GM04504 (cell line): Measurements from ENCODE around the gene GLI3.

Source experiments
- DNase-seq: peaks from one replicate; pipeline ENCODE4 v3.0.0-alpha.2; 2012; ENCODE audit warnings: low read depth

GLI3 gene

GRCh38 chr7:42033480-42033879 is 203.5 kb downstream of the GLI3 start:
- no peak for DNase-seq

GRCh38 chr7:42029405-42029804 is 207.6 kb downstream of the GLI3 start:
- no peak for DNase-seq

- no peak for DNase-seq
Observed at GRCh38 chr7:42027521-42027920, 209.5 kb downstream of the GLI3 start.

GRCh38 chr7:42026622-42027197 is 210.3 kb downstream of the GLI3 start:
- no peak for DNase-seq

- DNase-seq = no peak
Observed at GRCh38 chr7:42025635-42026375, 211.2 kb downstream of the GLI3 start.

GRCh38 chr7:42024537-42024936 is 212.5 kb downstream of the GLI3 start:
- DNase-seq = no peak

- no peak for DNase-seq
Observed at GRCh38 chr7:42023262-42023661, 213.7 kb downstream of the GLI3 start.

- DNase-seq = no peak
Observed at GRCh38 chr7:42022791-42023190, 214.2 kb downstream of the GLI3 start.

GRCh38 chr7:42022056-42022455 is 215.0 kb downstream of the GLI3 start:
- DNase-seq = no peak

- DNase-seq = no peak
Observed at GRCh38 chr7:42021631-42022030, 215.4 kb downstream of the GLI3 start.

GRCh38 chr7:42020061-42020460 is 216.9 kb downstream of the GLI3 start:
- DNase-seq = no peak

- no peak for DNase-seq
Observed at GRCh38 chr7:42017349-42017986, 219.5 kb downstream of the GLI3 start.

GRCh38 chr7:42016517-42016916 is 220.5 kb downstream of the GLI3 start:
- no peak for DNase-seq

- DNase-seq = no peak
Observed at GRCh38 chr7:42014625-42015618, 222.1 kb downstream of the GLI3 start.

GRCh38 chr7:42012786-42013360 is 224.1 kb downstream of the GLI3 start:
- DNase-seq = no peak

GRCh38 chr7:42012313-42012712 is 224.7 kb downstream of the GLI3 start:
- DNase-seq = no peak

GRCh38 chr7:42011846-42012245 is 225.2 kb downstream of the GLI3 start:
- DNase-seq = no peak

GRCh38 chr7:42010751-42011150 is 226.3 kb downstream of the GLI3 start:
- no peak for DNase-seq

- no peak for DNase-seq
Observed at GRCh38 chr7:42006801-42007513, 230.1 kb downstream of the GLI3 start.

GRCh38 chr7:42002654-42003053 is 234.4 kb downstream of the GLI3 start:
- no peak for DNase-seq

GRCh38 chr7:41999736-42000283 is 237.2 kb downstream of the GLI3 start:
- no peak for DNase-seq
